Measurements from ENCODE around the gene CCDC60.

CCDC60 gene

DNA sequence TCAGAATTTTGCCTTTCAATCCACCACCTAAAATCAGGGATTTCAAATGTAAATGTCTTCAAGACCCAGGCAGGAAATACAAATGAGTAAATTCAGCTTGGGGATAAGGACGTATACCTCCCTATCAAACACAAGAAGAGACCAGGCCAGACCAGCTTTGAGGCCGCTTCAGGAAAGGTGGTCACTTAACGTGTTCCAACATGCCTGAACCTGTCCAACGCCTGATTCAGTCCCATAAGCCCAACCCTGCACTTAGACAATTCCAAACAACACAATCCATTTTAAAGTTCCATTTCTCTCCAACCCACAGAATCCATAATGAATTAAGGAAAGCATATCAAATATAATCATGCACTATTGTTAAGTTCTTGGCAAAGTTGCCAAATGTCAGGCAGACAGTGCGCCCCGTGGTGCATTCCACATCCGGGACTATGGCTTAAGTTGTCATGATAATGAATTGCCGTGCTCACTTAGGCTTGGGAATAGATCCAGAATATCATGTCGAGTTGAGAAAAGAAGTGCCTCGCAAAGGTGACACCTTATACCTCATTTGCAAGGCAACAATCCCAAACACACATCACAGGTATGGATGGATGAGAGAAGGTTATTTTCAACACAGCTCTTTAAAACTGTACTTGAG, 35.5 kb downstream of the CCDC60 start:
- H3K4me3 ChIP-seq (ENCODE audit: low read length), result no peak overlapping the region

DNA sequence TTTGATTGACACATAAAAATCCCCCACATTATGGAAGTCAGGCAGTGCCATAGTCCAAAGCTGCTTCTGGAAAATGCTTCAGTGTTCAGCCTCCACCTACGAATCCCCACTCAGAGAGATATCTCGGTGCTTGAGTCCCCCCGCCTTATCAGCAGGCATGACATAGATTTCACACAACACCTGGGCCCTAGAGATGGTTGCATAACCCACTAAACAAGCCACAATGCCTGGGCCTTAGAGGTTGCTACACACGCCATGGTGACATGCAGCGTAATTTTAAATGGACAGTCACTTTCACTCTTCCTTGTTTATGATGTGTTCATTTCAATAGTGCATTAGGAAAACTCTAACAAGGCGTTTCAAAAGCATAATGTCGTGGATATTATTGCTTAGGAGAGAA, 38.0 kb downstream of the CCDC60 start:
- H3K4me3 ChIP-seq (ENCODE audit: low read length), result no peak overlapping the region
- no peaks in the 10 kb centered on the region for H3F3A ChIP-seq (ENCODE audit: control insufficient read depth, insufficient read depth)
- no peaks in the 10 kb centered on the region for H3K36me3 ChIP-seq (ENCODE audit: control insufficient read depth, low read length)
- no peaks in the 10 kb centered on the region for H4K20me1 ChIP-seq (ENCODE audit: control insufficient read depth, insufficient read depth, low read depth, low read length)
- TF ChIP-seq, protein P1, sequence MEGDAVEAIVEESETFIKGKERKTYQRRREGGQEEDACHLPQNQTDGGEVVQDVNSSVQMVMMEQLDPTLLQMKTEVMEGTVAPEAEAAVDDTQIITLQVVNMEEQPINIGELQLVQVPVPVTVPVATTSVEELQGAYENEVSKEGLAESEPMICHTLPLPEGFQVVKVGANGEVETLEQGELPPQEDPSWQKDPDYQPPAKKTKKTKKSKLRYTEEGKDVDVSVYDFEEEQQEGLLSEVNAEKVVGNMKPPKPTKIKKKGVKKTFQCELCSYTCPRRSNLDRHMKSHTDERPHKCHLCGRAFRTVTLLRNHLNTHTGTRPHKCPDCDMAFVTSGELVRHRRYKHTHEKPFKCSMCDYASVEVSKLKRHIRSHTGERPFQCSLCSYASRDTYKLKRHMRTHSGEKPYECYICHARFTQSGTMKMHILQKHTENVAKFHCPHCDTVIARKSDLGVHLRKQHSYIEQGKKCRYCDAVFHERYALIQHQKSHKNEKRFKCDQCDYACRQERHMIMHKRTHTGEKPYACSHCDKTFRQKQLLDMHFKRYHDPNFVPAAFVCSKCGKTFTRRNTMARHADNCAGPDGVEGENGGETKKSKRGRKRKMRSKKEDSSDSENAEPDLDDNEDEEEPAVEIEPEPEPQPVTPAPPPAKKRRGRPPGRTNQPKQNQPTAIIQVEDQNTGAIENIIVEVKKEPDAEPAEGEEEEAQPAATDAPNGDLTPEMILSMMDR (IDR thresholded peaks at IDR 0.05; ENCODE audit: low read depth, low read length, poor library complexity, severe bottlenecking), result no peak
- TF ChIP-seq EZH2phosphoT487 (IDR thresholded peaks at IDR 0.05; ENCODE audit: borderline replicate concordance, low read length), result no peak
- no peaks in the 10 kb centered on the region for H3K4me1 ChIP-seq (ENCODE audit: control insufficient read depth, low read length)
- no peaks in the 10 kb centered on the region for H3K79me2 ChIP-seq (ENCODE audit: control insufficient read depth, low read length)
- no peaks in the 10 kb centered on the region for H3K9me3 ChIP-seq (ENCODE audit: control insufficient read depth, insufficient read depth, low read length)
- H3K27ac ChIP-seq (ENCODE audit: low read depth, low read length), result no peak overlapping the region
- H3K4me2 ChIP-seq (ENCODE audit: low read length), result no peak overlapping the region
- no peaks in the 10 kb centered on the region for H3K9me2 ChIP-seq (replicated peaks; ENCODE audit: control insufficient read depth, low read length)
- H3K27me3 ChIP-seq (ENCODE audit: control insufficient read depth, low read length), result no peaks in the 10 kb centered on the region

More for the DNA sequence above, 35.5 kb downstream of the CCDC60 start:
- Histone ChIP-seq H3K27me3 (ENCODE audit: control insufficient read depth, low read length) (no peaks in the 10 kb centered on the region), H3K4me1 (ENCODE audit: control insufficient read depth, low read length) (no peaks in the 10 kb centered on the region), H3K9me2 (replicated peaks; ENCODE audit: control insufficient read depth, low read length) (no peaks in the 10 kb centered on the region), H3K36me3 (ENCODE audit: control insufficient read depth, low read length) (no peaks in the 10 kb centered on the region), H4K20me1 (ENCODE audit: control insufficient read depth, insufficient read depth, low read depth, low read length) (no peaks in the 10 kb centered on the region), H3K79me2 (ENCODE audit: control insufficient read depth, low read length) (no peaks in the 10 kb centered on the region), H3K4me2 (ENCODE audit: low read length) (no peak overlapping the region), H3F3A (ENCODE audit: control insufficient read depth, insufficient read depth) (no peaks in the 10 kb centered on the region), H3K9me3 (ENCODE audit: control insufficient read depth, insufficient read depth, low read length) (no peaks in the 10 kb centered on the region), H3K27ac (ENCODE audit: low read depth, low read length) (no peak overlapping the region)
- no peak for TF ChIP-seq EZH2phosphoT487 (IDR thresholded peaks at IDR 0.05; ENCODE audit: borderline replicate concordance, low read length)
- TF ChIP-seq, protein P1 (IDR thresholded peaks at IDR 0.05; ENCODE audit: low read depth, low read length, poor library complexity, severe bottlenecking), result no peak

DNA sequence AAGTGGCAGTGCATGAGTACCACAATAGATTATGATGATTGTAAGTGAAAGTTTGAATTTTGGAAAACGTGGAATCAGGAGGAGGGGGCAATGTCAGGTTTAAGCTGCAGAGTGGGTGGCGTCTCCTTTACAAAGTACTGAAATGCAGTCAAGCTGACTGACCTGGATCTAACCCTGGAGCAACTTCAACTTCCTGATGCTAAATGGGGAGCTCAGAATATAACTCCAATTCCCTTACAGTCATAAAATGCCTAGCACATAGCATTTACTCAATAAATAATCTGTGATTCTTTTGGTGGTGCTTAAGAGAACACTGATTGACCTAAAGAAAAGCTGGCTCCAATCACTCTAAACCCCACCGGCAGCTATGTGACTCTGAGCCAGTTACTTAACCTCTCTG, 38.5 kb downstream of the CCDC60 start:
- no peaks in the 10 kb centered on the region for H3K9me2 ChIP-seq (replicated peaks; ENCODE audit: control insufficient read depth, low read length)
- H4K20me1 ChIP-seq (ENCODE audit: control insufficient read depth, insufficient read depth, low read depth, low read length), result no peaks in the 10 kb centered on the region
- H3K9me3 ChIP-seq (ENCODE audit: control insufficient read depth, insufficient read depth, low read length), result no peaks in the 10 kb centered on the region
- no peak overlapping the region for H3K4me2 ChIP-seq (ENCODE audit: low read length)
- TF ChIP-seq, protein P1 (IDR thresholded peaks at IDR 0.05; ENCODE audit: low read depth, low read length, poor library complexity, severe bottlenecking), result no peak
- no peak for TF ChIP-seq EZH2phosphoT487 (IDR thresholded peaks at IDR 0.05; ENCODE audit: borderline replicate concordance, low read length)
- no peaks in the 10 kb centered on the region for H3F3A ChIP-seq (ENCODE audit: control insufficient read depth, insufficient read depth)
- no peak overlapping the region for H3K27ac ChIP-seq (ENCODE audit: low read depth, low read length)
- no peaks in the 10 kb centered on the region for H3K79me2 ChIP-seq (ENCODE audit: control insufficient read depth, low read length)
- no peak overlapping the region for H3K4me3 ChIP-seq (ENCODE audit: low read length)
- H3K36me3 ChIP-seq (ENCODE audit: control insufficient read depth, low read length), result no peaks in the 10 kb centered on the region
- no peaks in the 10 kb centered on the region for H3K27me3 ChIP-seq (ENCODE audit: control insufficient read depth, low read length)
- no peaks in the 10 kb centered on the region for H3K4me1 ChIP-seq (ENCODE audit: control insufficient read depth, low read length)

Measured in DOHH2 (cell line).